GM18508 (cell line): ENCODE data around the gene KRTAP1-4.
"Not testable (repeated sequence)": the region's sequence is repeated elsewhere in the genome, so short reads cannot be mapped to it uniquely, and the experiment has no call there.

Experiments
- ATAC-seq: cut with Tn5 transposase; IDR thresholded peaks from one replicate; pipeline ENCODE4 v1.9.1; 2021; ENCODE audit warnings: moderate number of reproducible peaks; ENCODE audit not compliant: insufficient read depth, unreplicated experiment

Gene KRTAP1-4

GRCh38 chr17:41009936-41010335 is 20.1 kb downstream of the KRTAP1-4 start:
- no peak for ATAC-seq

GRCh38 chr17:41009301-41009760 is 20.7 kb downstream of the KRTAP1-4 start:
- no peak for ATAC-seq

GRCh38 chr17:41008811-41009210 is 21.2 kb downstream of the KRTAP1-4 start, which contains the start of gene KRTAP3-1:
KRTAP3-1 (minus strand) TSS chr17:41009128; CDS start chr17:41009074, 54 bp downstream.
- ATAC-seq: no peak

- no peak for ATAC-seq
Observed at GRCh38 chr17:41004397-41004796, 25.6 kb downstream of the KRTAP1-4 start.

- no peak for ATAC-seq
Observed at GRCh38 chr17:41003926-41004325, 26.1 kb downstream of the KRTAP1-4 start.

- ATAC-seq: no peak
Observed at GRCh38 chr17:41002814-41003213, 27.2 kb downstream of the KRTAP1-4 start.

- no peak for ATAC-seq
Observed at GRCh38 chr17:41001795-41002194, 28.2 kb downstream of the KRTAP1-4 start.

GRCh38 chr17:40999563-40999962 is 30.4 kb downstream of the KRTAP1-4 start, which contains the start of gene KRTAP3-2:
KRTAP3-2 (minus strand) TSS chr17:40999906; CDS start chr17:40999853, 53 bp downstream.
- not testable (repeated sequence) for ATAC-seq

- no peak for ATAC-seq
Observed at GRCh38 chr17:40997361-40997760, 32.6 kb downstream of the KRTAP1-4 start.

- ATAC-seq: no peak
Observed at GRCh38 chr17:40996829-40997228, 33.2 kb downstream of the KRTAP1-4 start.

GRCh38 chr17:40995116-40995515 is 34.9 kb downstream of the KRTAP1-4 start:
- ATAC-seq: no peak

- ATAC-seq: no peak
Observed at GRCh38 chr17:40993839-40994238, 36.2 kb downstream of the KRTAP1-4 start, which contains the start of gene KRTAP3-3. KRTAP3-3 (minus strand) TSS chr17:40994164; CDS start chr17:40994097, 67 bp downstream.

- no peak for ATAC-seq
Observed at GRCh38 chr17:40993084-40993483, 36.9 kb downstream of the KRTAP1-4 start.

GRCh38 chr17:40992666-40993065 is 37.3 kb downstream of the KRTAP1-4 start:
- no peak for ATAC-seq

GRCh38 chr17:40986920-40987319 is 43.1 kb downstream of the KRTAP1-4 start:
- ATAC-seq: no peak

GRCh38 chr17:40984226-40984625 is 45.8 kb downstream of the KRTAP1-4 start, which contains the start of gene KRT40:
KRT40 (minus strand) TSS chr17:40984326; CDS start chr17:40984273, 53 bp downstream.
- no peak for ATAC-seq

GRCh38 chr17:40981115-40981514 is 48.9 kb downstream of the KRTAP1-4 start:
- no peak for ATAC-seq

- ATAC-seq: no peak
Observed at GRCh38 chr17:40980596-40980995, 49.4 kb downstream of the KRTAP1-4 start.

GRCh38 chr17:40980117-40980516 is 49.9 kb downstream of the KRTAP1-4 start:
- no peak for ATAC-seq
